Hepatocyte (in vitro differentiated cells): ENCODE measurements around the gene ABCA13. TPM values are rescaled to one million over a fixed set of nuclear protein-coding genes. Genes with fewer than 3 reads are reported as not detected.

Experiments
- DNase-seq: peaks from one replicate; pipeline ENCODE4 v3.0.0-alpha.2; 2016; ENCODE audit warnings: low spot score
- H2AFZ ChIP-seq: fragments of 200-600 bp; sonication (generic); 2 replicates; pipeline ENCODE4 v1.6.0; 2016; ENCODE audit warnings: antibody characterized with exemption, mild to moderate bottlenecking
- H3K27ac ChIP-seq: fragments of 200-600 bp; sonication (generic); 2 replicates; pipeline ENCODE4 v1.5.1; 2016; ENCODE audit warnings: mild to moderate bottlenecking
- H3K27me3 ChIP-seq: fragments of 200-600 bp; sonication (generic); 2 replicates; pipeline ENCODE4 v1.6.1; 2016
- H3K36me3 ChIP-seq: fragments of 200-600 bp; sonication (generic); replicated peaks from 2 replicates; pipeline ENCODE4 v1.5.1; 2016; ENCODE audit warnings: low read depth; ENCODE audit not compliant: insufficient read depth
- H3K4me1 ChIP-seq: fragments of 200-600 bp; sonication (generic); 2 replicates; pipeline ENCODE4 v1.5.1; 2016; ENCODE audit warnings: mild to moderate bottlenecking, moderate library complexity; ENCODE audit not compliant: insufficient read depth
- H3K4me2 ChIP-seq: fragments of 200-600 bp; sonication (generic); 2 replicates; pipeline ENCODE4 v1.6.0; 2016
- H3K4me3 ChIP-seq: fragments of 200-600 bp; sonication (generic); 2 replicates; pipeline ENCODE4 v1.5.1; 2016; ENCODE audit warnings: mild to moderate bottlenecking
- H3K79me2 ChIP-seq: fragments of 200-600 bp; sonication (generic); 2 replicates; pipeline ENCODE4 v1.6.0; 2017; ENCODE audit warnings: mild to moderate bottlenecking
- H3K9me2 ChIP-seq: fragments of 200-600 bp; sonication (generic); replicated peaks from 2 replicates; pipeline ENCODE4 v1.6.0; 2017; ENCODE audit warnings: mild to moderate bottlenecking; ENCODE audit not compliant: insufficient read depth
- H3K9me3 ChIP-seq: fragments of 200-600 bp; sonication (generic); 2 replicates; pipeline ENCODE4 v1.5.1; 2016; ENCODE audit warnings: low read depth, mild to moderate bottlenecking
- H4K20me1 ChIP-seq: fragments of 200-600 bp; sonication (generic); 2 replicates; pipeline ENCODE4 v1.6.0; 2016; ENCODE audit warnings: mild to moderate bottlenecking; ENCODE audit not compliant: insufficient read depth, poor library complexity, severe bottlenecking
- EZH2 ChIP-seq: fragments of 200-600 bp; sonication (generic); IDR thresholded peaks from 2 replicates; pipeline ENCODE4 v1.6.1; 2016; ENCODE audit warnings: antibody characterized with exemption, mild to moderate bottlenecking, borderline replicate concordance
- EZH2phosphoT487 ChIP-seq: fragments of 200-600 bp; sonication (generic); IDR thresholded peaks from one replicate; pipeline ENCODE4 v1.6.1; 2018; ENCODE audit warnings: antibody characterized with exemption, mild to moderate bottlenecking, low read depth, moderate library complexity; ENCODE audit not compliant: unreplicated experiment, severe bottlenecking
- WGBS: methylation state at CpG from one replicate; pipeline ENCODE4 v1.1.6; 2016; ENCODE audit warnings: low lambda C conversion rate; ENCODE audit errors: missing lambda C conversion rate; 5-methylcytosine and 5-hydroxymethylcytosine counted together
- polyA plus RNA-seq: library from polyadenylated mRNA; unstranded; fragments of >200 nt; fragmentation: Nextera tagmentation; extraction: Ambion mirVana; gene quantifications from 2 replicates; pipeline ENCODE4 v1.2.1, GENCODE V29; 2016
- total RNA-seq: library from RNA; depleted of rRNA; stranded (reverse); fragments of >200 nt; gene quantifications from 2 replicates; pipeline ENCODE4 v1.2.3, GENCODE V29; 2014
- TF ChIP-seq, protein P1 (sequence below): fragments of 200-600 bp; sonication (generic); IDR thresholded peaks from 2 replicates; pipeline ENCODE4 v1.5.1; 2016; ENCODE audit warnings: antibody characterized with exemption, mild to moderate bottlenecking; ENCODE audit not compliant: poor library complexity

ABCA13 gene
- total and polyA plus RNA-seq, 2 experiments from 2014 or later = 0.57 to 2.0 TPM

DNA sequence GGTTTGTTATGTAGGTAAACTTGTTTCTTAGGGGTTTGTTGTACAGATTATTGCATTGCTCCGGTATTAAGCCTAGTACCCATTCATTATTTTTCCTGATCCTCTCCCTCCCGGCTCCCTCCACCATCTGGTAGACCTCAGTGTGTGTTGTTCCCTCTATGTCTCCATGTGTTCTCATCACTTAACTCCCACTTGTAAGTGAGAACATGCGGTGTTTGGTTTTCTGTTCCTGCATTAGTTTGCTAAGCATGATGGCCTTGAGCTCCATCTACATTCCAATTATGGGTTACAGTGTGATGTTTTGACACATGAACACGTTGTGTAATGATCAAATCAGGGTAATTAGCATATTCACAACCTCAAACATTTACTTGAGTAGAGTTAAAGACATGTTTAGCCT is 237.5 kb downstream of the ABCA13 start:
- DNase-seq = no peak
- no peaks in the 10 kb centered on the region for H3K9me2 ChIP-seq
- H3K9me3 ChIP-seq = no peaks in the 10 kb centered on the region
- H3K27me3 ChIP-seq = no peaks in the 10 kb centered on the region
- WGBS = 87% methylated on average over 4 of the region's 4 CpGs
- H3K79me2 ChIP-seq = no peaks in the 10 kb centered on the region
- no peak overlapping the region for H3K4me3 ChIP-seq
- no peaks in the 10 kb centered on the region for H3K36me3 ChIP-seq
- H3K27ac ChIP-seq = no peak overlapping the region
- H2AFZ ChIP-seq = no peak overlapping the region
- TF ChIP-seq EZH2phosphoT487 (no peak), EZH2 (no peak)
- TF ChIP-seq, protein P1, sequence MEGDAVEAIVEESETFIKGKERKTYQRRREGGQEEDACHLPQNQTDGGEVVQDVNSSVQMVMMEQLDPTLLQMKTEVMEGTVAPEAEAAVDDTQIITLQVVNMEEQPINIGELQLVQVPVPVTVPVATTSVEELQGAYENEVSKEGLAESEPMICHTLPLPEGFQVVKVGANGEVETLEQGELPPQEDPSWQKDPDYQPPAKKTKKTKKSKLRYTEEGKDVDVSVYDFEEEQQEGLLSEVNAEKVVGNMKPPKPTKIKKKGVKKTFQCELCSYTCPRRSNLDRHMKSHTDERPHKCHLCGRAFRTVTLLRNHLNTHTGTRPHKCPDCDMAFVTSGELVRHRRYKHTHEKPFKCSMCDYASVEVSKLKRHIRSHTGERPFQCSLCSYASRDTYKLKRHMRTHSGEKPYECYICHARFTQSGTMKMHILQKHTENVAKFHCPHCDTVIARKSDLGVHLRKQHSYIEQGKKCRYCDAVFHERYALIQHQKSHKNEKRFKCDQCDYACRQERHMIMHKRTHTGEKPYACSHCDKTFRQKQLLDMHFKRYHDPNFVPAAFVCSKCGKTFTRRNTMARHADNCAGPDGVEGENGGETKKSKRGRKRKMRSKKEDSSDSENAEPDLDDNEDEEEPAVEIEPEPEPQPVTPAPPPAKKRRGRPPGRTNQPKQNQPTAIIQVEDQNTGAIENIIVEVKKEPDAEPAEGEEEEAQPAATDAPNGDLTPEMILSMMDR = no peak
- no peaks in the 10 kb centered on the region for H4K20me1 ChIP-seq
- no peak overlapping the region for H3K4me2 ChIP-seq
- no peaks in the 10 kb centered on the region for H3K4me1 ChIP-seq

DNA sequence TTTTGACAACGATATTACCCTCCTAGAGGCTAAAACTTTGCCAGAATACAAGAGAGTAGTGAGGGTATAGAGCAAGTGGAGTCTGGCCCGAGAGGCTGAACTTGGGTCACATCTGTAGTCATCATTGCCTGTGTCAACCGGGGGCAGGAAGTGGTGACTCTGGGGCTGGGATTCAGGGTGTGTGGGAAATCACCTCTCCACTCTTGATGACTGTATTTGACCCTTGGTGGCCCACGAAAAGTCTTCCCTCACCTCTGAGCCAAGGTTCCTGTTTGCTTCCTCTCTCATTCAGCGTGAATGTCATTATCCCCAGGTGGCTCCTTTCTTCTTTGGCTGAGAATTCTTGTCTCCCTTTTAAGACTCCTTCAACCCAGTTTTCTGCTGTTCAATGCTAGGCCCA is 240.4 kb downstream of the ABCA13 start:
- no peak overlapping the region for H3K4me3 ChIP-seq
- no peak for DNase-seq
- TF ChIP-seq, protein P1 = no peak
- TF ChIP-seq EZH2 = no peak
- no peak for TF ChIP-seq EZH2phosphoT487
- H3K36me3 ChIP-seq = no peaks in the 10 kb centered on the region
- no peak overlapping the region for H3K27ac ChIP-seq
- H3K9me3 ChIP-seq = no peaks in the 10 kb centered on the region
- no peak overlapping the region for H3K4me2 ChIP-seq
- H4K20me1 ChIP-seq = no peaks in the 10 kb centered on the region
- no peaks in the 10 kb centered on the region for H3K4me1 ChIP-seq
- 82% methylated on average over 5 of the region's 5 CpGs for WGBS
- H3K27me3 ChIP-seq = no peaks in the 10 kb centered on the region
- no peaks in the 10 kb centered on the region for H3K9me2 ChIP-seq
- H3K79me2 ChIP-seq = no peaks in the 10 kb centered on the region
- H2AFZ ChIP-seq = no peak overlapping the region

DNA sequence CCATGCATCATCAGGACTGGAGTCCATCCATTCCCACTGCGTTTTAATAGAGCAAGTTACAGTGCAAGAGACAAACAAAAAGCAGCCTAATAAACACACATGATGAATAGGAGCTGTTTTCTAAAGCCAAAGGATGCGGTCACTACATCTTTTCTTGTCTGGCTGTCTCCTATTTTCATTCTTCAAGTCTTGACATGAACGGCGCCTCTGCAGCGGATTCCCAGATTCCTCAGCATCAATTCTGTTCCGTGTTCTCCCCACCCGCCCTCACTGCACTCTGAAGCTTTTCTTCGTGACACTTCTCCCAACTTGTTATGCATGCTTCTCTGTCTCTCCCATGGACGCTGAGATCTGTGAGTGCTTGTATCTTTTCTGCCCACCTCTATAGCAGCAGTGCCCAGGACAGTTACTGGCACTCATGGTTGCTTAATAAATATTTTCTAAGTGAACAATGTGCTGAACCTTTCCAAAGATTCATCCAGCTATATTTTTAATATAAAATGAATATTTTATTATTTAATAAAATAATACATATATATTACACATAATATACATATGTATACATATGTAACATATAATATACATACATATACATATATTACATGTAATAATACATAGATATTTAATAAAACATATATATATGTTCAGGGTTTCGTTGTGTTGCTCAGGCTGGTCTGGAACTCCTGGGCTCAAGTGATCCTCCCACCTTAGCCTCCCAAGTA is 242.9 kb downstream of the ABCA13 start:
- H3K4me3 ChIP-seq = no peak overlapping the region
- H3K4me2 ChIP-seq = no peak overlapping the region
- TF ChIP-seq EZH2 (no peak), EZH2phosphoT487 (no peak)
- TF ChIP-seq, protein P1 = no peak

More for the DNA sequence above, 242.9 kb downstream of the ABCA13 start:
- H3K36me3 ChIP-seq = no peaks in the 10 kb centered on the region
- no peak overlapping the region for H2AFZ ChIP-seq
- H3K79me2 ChIP-seq = no peaks in the 10 kb centered on the region
- H3K9me2 ChIP-seq = no peaks in the 10 kb centered on the region
- no peak overlapping the region for H3K27ac ChIP-seq
- no peaks in the 10 kb centered on the region for H3K27me3 ChIP-seq
- H4K20me1 ChIP-seq = no peaks in the 10 kb centered on the region
- no peaks in the 10 kb centered on the region for H3K4me1 ChIP-seq
- H3K9me3 ChIP-seq = no peaks in the 10 kb centered on the region
- no peak for DNase-seq
- 85% methylated on average over 10 of the region's 10 CpGs for WGBS
